DOHH2 (cell line): ENCODE results near the gene CALHM5.

Experiments used
- H3F3A ChIP-seq: fragments of 200-600 bp; sonication (generic), shearing (Covaris generic); 2 replicates; pipeline ENCODE4 v1.6.0; 2016; ENCODE audit warnings: antibody characterized with exemption, mild to moderate bottlenecking; ENCODE audit not compliant: control insufficient read depth, insufficient read depth
- H3K27ac ChIP-seq: fragments of 200-600 bp; sonication (generic); 2 replicates; pipeline ENCODE4 v1.5.1; 2014; ENCODE audit warnings: low read depth, mild to moderate bottlenecking, low read length, moderate library complexity
- H3K27me3 ChIP-seq: fragments of 200-600 bp; sonication (generic); 2 replicates; pipeline ENCODE4 v1.6.1; 2014; ENCODE audit warnings: mild to moderate bottlenecking, low read length, mixed read lengths; ENCODE audit not compliant: control insufficient read depth
- H3K36me3 ChIP-seq: fragments of 200-600 bp; sonication (generic); 2 replicates; pipeline ENCODE4 v1.6.1; 2014; ENCODE audit warnings: mild to moderate bottlenecking, low read length, moderate library complexity, mixed read lengths; ENCODE audit not compliant: control insufficient read depth
- H3K4me1 ChIP-seq: fragments of 200-600 bp; sonication (generic); 2 replicates; pipeline ENCODE4 v1.6.1; 2014; ENCODE audit warnings: mild to moderate bottlenecking, low read length, mixed read lengths; ENCODE audit not compliant: control insufficient read depth
- H3K4me2 ChIP-seq: fragments of 200-600 bp; sonication (generic); 2 replicates; pipeline ENCODE4 v1.6.0; 2014; ENCODE audit warnings: mild to moderate bottlenecking, low read length, moderate library complexity
- H3K4me3 ChIP-seq: fragments of 200-600 bp; sonication (generic); 2 replicates; pipeline ENCODE4 v1.5.1; 2014; ENCODE audit warnings: mild to moderate bottlenecking, low read length, mixed read lengths
- H3K79me2 ChIP-seq: fragments of 200-600 bp; sonication (generic); 2 replicates; pipeline ENCODE4 v1.6.1; 2014; ENCODE audit warnings: mild to moderate bottlenecking, low read length, mixed read lengths; ENCODE audit not compliant: control insufficient read depth
- H3K9me2 ChIP-seq: fragments of 200-600 bp; sonication (generic); replicated peaks from 2 replicates; pipeline ENCODE4 v1.6.1; 2014; ENCODE audit warnings: mild to moderate bottlenecking, low read length, mixed read lengths; ENCODE audit not compliant: control insufficient read depth
- H3K9me3 ChIP-seq: fragments of 200-600 bp; sonication (generic); 2 replicates; pipeline ENCODE4 v1.6.1; 2014; ENCODE audit warnings: antibody characterized with exemption, low read length, mixed read lengths; ENCODE audit not compliant: control insufficient read depth, insufficient read depth
- H4K20me1 ChIP-seq: fragments of 200-600 bp; sonication (generic); 2 replicates; pipeline ENCODE4 v1.6.0; 2014; ENCODE audit warnings: low read depth, mild to moderate bottlenecking, antibody characterized with exemption, low read length, moderate library complexity; ENCODE audit not compliant: control insufficient read depth, insufficient read depth
- CTCF ChIP-seq: fragments of 200-600 bp; sonication (generic); IDR thresholded peaks from one replicate; pipeline ENCODE4 v1.5.1; 2014; ENCODE audit warnings: antibody characterized with exemption, mild to moderate bottlenecking, low read depth, low read length; ENCODE audit not compliant: poor library complexity, severe bottlenecking
- EZH2phosphoT487 ChIP-seq: fragments of 200-600 bp; sonication (generic); IDR thresholded peaks from 2 replicates; pipeline ENCODE4 v1.6.1; 2017; ENCODE audit warnings: borderline replicate concordance, mild to moderate bottlenecking, antibody characterized with exemption, low read length, moderate library complexity, mixed read lengths

The CALHM5 gene

GRCh38 chr6:116471531-116471930 is 39.9 kb upstream of the CALHM5 start:
- Histone ChIP-seq H3K4me2 (no peak overlapping the region), H3K4me3 (no peak overlapping the region), H3K79me2 (no peaks in the 10 kb centered on the region), H3K27me3 (peaks cover 13% of the 10 kb centered on the region), H3K27ac (no peak overlapping the region), H3K9me3 (no peaks in the 10 kb centered on the region), H3K4me1 (peaks cover 18% of the 10 kb centered on the region), H3K9me2 (no peaks in the 10 kb centered on the region), H4K20me1 (no peaks in the 10 kb centered on the region), H3K36me3 (no peaks in the 10 kb centered on the region), H3F3A (0 out of 2 replicates have a peak, but pooled peaks cover 4% of the 10 kb centered on the region)
- TF ChIP-seq CTCF, result no peak
- TF ChIP-seq EZH2phosphoT487, result no peak

- no peak overlapping the region for H3K27ac ChIP-seq
- H3K36me3 ChIP-seq, result no peaks in the 10 kb centered on the region
- no peaks in the 10 kb centered on the region for H3K9me2 ChIP-seq
- H3K79me2 ChIP-seq, result no peaks in the 10 kb centered on the region
- H3K4me2 ChIP-seq, result no peak overlapping the region
- no peak overlapping the region for H3K4me3 ChIP-seq
- no peaks in the 10 kb centered on the region for H3K9me3 ChIP-seq
- no peaks in the 10 kb centered on the region for H4K20me1 ChIP-seq
- 0 out of 2 replicates have a peak, but pooled peaks cover 5% of the 10 kb centered on the region for H3F3A ChIP-seq
- TF ChIP-seq CTCF (no peak), EZH2phosphoT487 (no peak)
- peaks cover 24% of the 10 kb centered on the region for H3K4me1 ChIP-seq
- peaks cover 9% of the 10 kb centered on the region for H3K27me3 ChIP-seq
Observed at GRCh38 chr6:116472706-116473105, 38.7 kb upstream of the CALHM5 start.

- peak overlapping the region; percentile 58 for H3K4me3 ChIP-seq
- no peak overlapping the region for H3K27ac ChIP-seq
- H4K20me1 ChIP-seq, result no peaks in the 10 kb centered on the region
- H3F3A ChIP-seq, result 0 out of 2 replicates have a peak, but pooled peaks cover 5% of the 10 kb centered on the region
- H3K9me3 ChIP-seq, result no peaks in the 10 kb centered on the region
- no peak for TF ChIP-seq EZH2phosphoT487
- no peak for TF ChIP-seq CTCF
- H3K79me2 ChIP-seq, result no peaks in the 10 kb centered on the region
- H3K4me2 ChIP-seq, result peak overlapping the region; percentile 59
- H3K36me3 ChIP-seq, result no peaks in the 10 kb centered on the region
- H3K27me3 ChIP-seq, result peaks cover 7% of the 10 kb centered on the region
- no peaks in the 10 kb centered on the region for H3K9me2 ChIP-seq
- peaks cover 24% of the 10 kb centered on the region for H3K4me1 ChIP-seq
Observed at GRCh38 chr6:116475141-116475540, 36.3 kb upstream of the CALHM5 start.
